A549 treated with AZD9567 at 1 μM for 4 hours (cell line): ENCODE results near the gene ZDHHC24. TPM values are rescaled to one million over a fixed set of nuclear protein-coding genes. Genes with fewer than 3 reads are reported as not detected.

Experiments
- total RNA-seq: library from RNA; stranded (reverse); fragments of 200-300 nt; extraction: Qiagen RNA extraction; gene quantifications from 5 replicates; pipeline ENCODE4 v1.2.3, GENCODE V29; 2022; ENCODE audit not compliant: insufficient read depth

The ZDHHC24 gene
- total RNA-seq, result 10.1 to 14.3 TPM (median 13.2 TPM) in 5 replicates

DNA sequence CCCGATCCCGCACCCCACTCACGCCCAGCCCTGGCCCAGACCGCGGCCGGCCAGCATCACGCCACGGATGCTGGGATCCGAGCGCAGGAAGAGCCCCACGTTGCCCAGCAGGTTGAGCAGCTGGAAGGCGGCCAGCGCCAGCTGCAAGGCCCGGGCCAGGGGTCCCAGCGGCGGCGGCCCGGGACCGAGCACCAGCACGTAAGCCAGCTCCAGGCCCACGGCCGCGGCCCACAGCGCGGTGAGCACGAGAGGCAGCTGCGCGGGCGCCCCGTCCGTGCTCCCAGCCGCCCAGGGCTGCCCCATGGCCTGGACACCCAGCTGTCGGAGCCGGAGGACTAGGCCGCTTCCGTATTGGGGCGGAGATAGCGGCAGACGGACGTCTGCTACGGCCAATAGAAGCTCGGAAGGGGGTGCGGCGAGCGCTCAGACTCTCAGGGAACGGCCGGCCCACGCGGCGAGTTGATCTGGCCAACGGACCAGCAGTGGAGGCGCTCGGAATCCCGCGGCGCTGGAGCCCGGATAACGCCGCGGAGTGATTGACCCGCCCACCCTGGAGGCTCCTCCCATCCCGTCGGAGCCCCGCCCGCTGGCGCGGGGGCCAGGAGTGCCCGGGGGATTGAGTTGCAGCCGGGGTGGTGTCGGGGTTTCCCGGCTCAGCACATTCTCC, at the start of gene ZDHHC24:
TSS of gene ZDHHC24 (minus strand) at position 348 of the 667 bp plus-strand sequence. CDS start at position 303, 45 bp downstream.

DNA sequence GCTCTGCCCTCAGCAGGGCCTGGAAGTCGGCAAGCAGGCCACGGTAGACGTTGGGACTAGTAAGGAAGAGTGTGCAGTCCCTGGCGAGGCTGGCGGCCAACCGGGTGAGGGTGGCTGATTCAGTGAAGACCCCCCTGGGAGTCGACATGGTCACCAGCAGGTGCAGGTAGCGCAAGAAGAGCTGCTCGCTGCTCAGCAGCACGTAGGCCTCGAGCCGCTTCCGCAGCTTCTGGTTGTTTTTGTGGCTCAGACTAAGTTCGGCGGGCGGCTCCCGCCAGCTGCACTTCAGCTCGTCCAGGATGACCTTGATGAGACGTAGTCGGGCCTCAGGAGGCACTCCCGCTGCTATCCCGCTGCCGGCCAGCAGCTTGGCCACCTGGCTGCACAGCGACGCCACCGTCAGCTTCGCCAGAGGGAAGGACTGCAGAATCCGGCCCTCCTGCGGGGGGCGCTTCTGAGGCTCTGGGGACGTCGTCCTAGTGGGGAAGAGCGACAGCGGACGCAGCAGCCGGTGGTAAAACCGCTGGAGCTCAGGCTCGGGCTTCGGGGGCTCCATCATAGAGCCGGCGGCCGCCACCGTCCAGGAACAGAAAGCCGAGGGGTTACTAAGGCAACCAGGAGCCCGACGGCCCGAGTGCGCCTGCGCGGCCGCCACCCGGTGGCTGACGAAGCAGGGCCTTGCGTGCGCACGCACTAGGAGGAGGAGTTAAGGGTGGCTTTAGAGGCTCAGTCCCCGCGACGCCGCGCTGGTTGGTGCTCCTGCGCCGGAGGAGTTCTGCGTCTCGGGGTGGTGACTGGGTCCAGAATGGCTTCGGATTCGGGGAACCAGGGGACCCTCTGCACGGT, 46.8 kb upstream of the ZDHHC24 start, which contains the start of the genes CCDC87 and CCS:
TSS of gene CCDC87 (minus strand) at position 607 of the 846 bp plus-strand sequence. CDS start at position 559, 48 bp downstream.
TSS of gene CCS (plus strand) at position 729 of the 846 bp plus-strand sequence. CDS start at position 806, 77 bp downstream.

DNA sequence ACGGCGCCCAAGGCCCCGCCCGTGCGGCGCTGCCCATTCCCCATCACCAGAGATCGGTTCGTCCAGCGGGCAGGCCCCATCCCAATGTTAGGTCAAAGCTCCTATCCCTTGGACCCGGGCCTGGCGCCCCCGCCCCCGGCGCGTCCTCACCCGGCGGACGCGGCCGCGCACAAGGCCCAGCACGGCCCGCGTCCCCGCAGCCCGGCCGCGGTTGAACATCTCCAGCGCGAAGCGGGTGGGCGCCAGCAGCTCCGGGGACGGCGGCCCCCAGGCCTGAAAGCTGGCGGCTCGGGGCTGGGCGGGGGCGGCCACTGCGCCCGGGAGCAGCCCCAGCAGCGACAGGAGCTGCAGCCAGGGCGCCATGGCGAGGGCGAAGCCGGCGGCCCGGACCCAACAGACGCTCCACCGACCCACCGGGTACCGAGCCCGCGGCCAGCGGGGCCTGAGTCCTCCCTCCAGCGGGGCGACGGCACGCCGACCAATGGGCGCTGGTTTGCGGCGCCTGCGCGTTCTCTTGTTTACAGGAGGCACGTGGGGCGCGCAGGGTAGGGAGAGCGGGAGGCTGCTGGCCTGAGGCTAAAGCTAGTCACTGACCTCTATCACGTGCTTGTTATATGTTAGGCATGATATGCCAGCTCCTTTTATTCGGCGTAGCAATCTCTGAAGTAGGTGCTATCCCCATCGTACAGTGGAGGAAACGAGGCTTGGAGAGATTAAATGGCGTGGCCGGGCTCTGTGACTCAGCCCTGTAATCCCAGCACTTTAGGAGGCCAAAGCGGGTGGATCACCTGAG, 22.5 kb upstream of the ZDHHC24 start, which contains the start of gene CTSF:
TSS of gene CTSF (minus strand) at position 483 of the 793 bp plus-strand sequence. CDS start at position 363, 120 bp downstream.

DNA sequence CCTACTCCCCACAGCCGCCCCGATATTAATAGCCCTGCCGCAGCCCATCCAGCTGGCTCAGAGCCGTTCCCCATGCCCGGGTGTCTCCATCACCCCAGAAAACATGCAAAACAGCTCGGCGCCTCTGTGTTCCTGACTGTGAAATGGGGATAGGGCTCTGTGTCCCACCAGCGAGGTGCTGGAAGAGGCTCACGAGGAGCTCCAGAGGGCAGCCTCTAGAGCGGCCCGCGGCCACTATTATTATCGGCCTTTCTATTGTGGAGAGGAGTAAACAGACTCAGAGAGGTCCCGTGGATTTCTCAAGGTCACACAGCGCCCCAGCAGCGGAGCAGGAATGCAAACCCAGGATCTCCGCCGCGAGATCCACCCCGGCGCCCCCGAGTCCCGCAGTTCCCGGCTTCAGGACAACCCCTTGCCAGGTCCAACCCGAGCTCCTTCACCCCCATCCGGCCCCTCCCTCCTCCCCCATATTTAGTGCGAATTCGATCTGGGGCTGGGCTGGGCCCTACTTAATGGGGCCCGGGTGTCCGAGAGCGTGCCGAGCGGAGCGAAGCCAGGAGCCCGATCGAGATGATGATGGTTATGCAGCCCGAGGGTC, 619 bp upstream of the ZDHHC24 start, which contains the start of gene ACTN3:
TSS of gene ACTN3 (plus strand) at position 536 of the 598 bp plus-strand sequence. CDS start at position 571, 35 bp downstream.

GRCh38 chr11:66510271-66510989, 35.4 kb downstream of the ZDHHC24 start, which contains the start of gene BBS1:
TSS of gene BBS1 (plus strand) at chr11:66510635. CDS start at chr11:66510660, 25 bp downstream.

GRCh38 chr11:66480117-66480938, 65.5 kb downstream of the ZDHHC24 start, which contains the start of gene DPP3:
TSS of gene DPP3 (plus strand) at chr11:66480434. CDS start at chr11:66482201, 1,767 bp downstream.

Other genes starting within 250 kb of the ZDHHC24 start
- gene CD248, start 229.0 kb downstream of the ZDHHC24 start, total RNA-seq, result 0.05 TPM in 1 of 5 replicates, not detected in the others
- 22.4 to 36.2 TPM (median 33.7 TPM) in 5 replicates for gene RIN1, start 209.6 kb downstream of the ZDHHC24 start, total RNA-seq
- gene BRMS1, start 200.9 kb downstream of the ZDHHC24 start, total RNA-seq, result 66.1 to 97.8 TPM (median 88.3 TPM) in 5 replicates
- 14.9 to 18.3 TPM (median 16.0 TPM) in 5 replicates for gene B4GAT1, start 198.4 kb downstream of the ZDHHC24 start, total RNA-seq
- gene SLC29A2, start 174.3 kb downstream of the ZDHHC24 start, total RNA-seq, result 4.1 to 6.8 TPM (median 5.4 TPM) in 5 replicates
- not detected in 5 replicates for gene NPAS4, start 125.0 kb downstream of the ZDHHC24 start, total RNA-seq
- 90.1 to 116 TPM (median 112 TPM) in 5 replicates for gene MRPL11, start 107.2 kb downstream of the ZDHHC24 start, total RNA-seq
- gene PELI3, start 79.1 kb downstream of the ZDHHC24 start, total RNA-seq, result 4.3 to 6.1 TPM (median 5.0 TPM) in 5 replicates
- gene DPP3, start 65.6 kb downstream of the ZDHHC24 start, total RNA-seq, result 51.3 to 93.2 TPM (median 55.9 TPM) in 5 replicates
- gene BBS1, start 35.4 kb downstream of the ZDHHC24 start, total RNA-seq, result 7.5 to 11.6 TPM (median 10.1 TPM) in 5 replicates
- gene ACTN3, start 855 bp upstream of the ZDHHC24 start, total RNA-seq, result 0.03 TPM in 1 of 5 replicates, not detected in the others
- 32.5 to 37.8 TPM (median 34.1 TPM) in 5 replicates for gene CTSF, start 22.6 kb upstream of the ZDHHC24 start, total RNA-seq
- gene CCDC87, start 47.0 kb upstream of the ZDHHC24 start, total RNA-seq, result 0.53 to 0.89 TPM (median 0.64 TPM) in 5 replicates
- gene CCS, start 47.1 kb upstream of the ZDHHC24 start, total RNA-seq, result 22.3 to 32.8 TPM (median 30.4 TPM) in 5 replicates
- gene RBM14, start 70.6 kb upstream of the ZDHHC24 start, total RNA-seq, result 85.0 to 108 TPM (median 90.7 TPM) in 5 replicates
- 133 to 182 TPM (median 142 TPM) in 5 replicates for gene RBM4, start 92.7 kb upstream of the ZDHHC24 start, total RNA-seq
- 18.8 to 25.4 TPM (median 20.4 TPM) in 5 replicates for gene RBM4B, start 131.8 kb upstream of the ZDHHC24 start, total RNA-seq
- gene SPTBN2, start 183.2 kb upstream of the ZDHHC24 start, total RNA-seq, result 7.7 to 10.7 TPM (median 8.1 TPM) in 5 replicates